Activated CD4-positive, alpha-beta T cell treated with anti-CD3 and anti-CD28 coated beads, Interleukin-10, Interleukin-2, amounts not matched to agents 100 ng/mL and 50 ng/mL, durations not matched to agents 16 hours and 8 hours (primary cell): ENCODE data around the gene C6orf47.
"Not testable (repeated sequence)": the region's sequence is repeated elsewhere in the genome, so short reads cannot be mapped to it uniquely, and the experiment has no call there.

Experiments used
- DNase-seq: peaks from one replicate; pipeline ENCODE4 v3.0.0-alpha.2; 2020

Gene C6orf47

GRCh38 chr6:31660381-31661261, at the start of gene C6orf47:
TSS of gene C6orf47 (minus strand) at chr6:31660778. CDS start at chr6:31659947, 831 bp downstream.
- DNase-seq = peak; percentile 88

- not testable (repeated sequence) for DNase-seq
Measured at GRCh38 chr6:31709157-31709556, 48.6 kb upstream of the C6orf47 start.

GRCh38 chr6:31708224-31708623, 47.6 kb upstream of the C6orf47 start:
- DNase-seq = no peak

- no peak for DNase-seq
Measured at GRCh38 chr6:31707701-31708100, 47.1 kb upstream of the C6orf47 start.

GRCh38 chr6:31706599-31706998, 46.0 kb upstream of the C6orf47 start, which contains the start of gene LY6G6F:
TSS of gene LY6G6F (plus strand) at chr6:31706866. CDS start at chr6:31706907, 41 bp downstream.
- no peak for DNase-seq

GRCh38 chr6:31705931-31706330, 45.4 kb upstream of the C6orf47 start:
- no peak for DNase-seq

- DNase-seq = peak; percentile 99
Measured at GRCh38 chr6:31702819-31703716, 42.5 kb upstream of the C6orf47 start, which contains the start of gene ABHD16A. TSS of gene ABHD16A (minus strand) at chr6:31703324. CDS start at chr6:31703281, 43 bp downstream.

GRCh38 chr6:31702405-31702818, 41.8 kb upstream of the C6orf47 start:
- DNase-seq = peak; percentile 45

GRCh38 chr6:31701666-31702404, 41.3 kb upstream of the C6orf47 start:
- DNase-seq = no peak

- no peak for DNase-seq
Measured at GRCh38 chr6:31700740-31701401, 40.3 kb upstream of the C6orf47 start.

- peak; percentile 42 for DNase-seq
Measured at GRCh38 chr6:31697555-31697954, 37.0 kb upstream of the C6orf47 start.

GRCh38 chr6:31693535-31693934, 33.0 kb upstream of the C6orf47 start:
- DNase-seq = no peak

- DNase-seq = no peak
Measured at GRCh38 chr6:31692886-31693285, 32.3 kb upstream of the C6orf47 start.

- no peak for DNase-seq
Measured at GRCh38 chr6:31692353-31692752, 31.8 kb upstream of the C6orf47 start.

- DNase-seq = no peak
Measured at GRCh38 chr6:31691564-31692108, 31.1 kb upstream of the C6orf47 start.

GRCh38 chr6:31691078-31691463, 30.5 kb upstream of the C6orf47 start:
- no peak for DNase-seq

GRCh38 chr6:31690231-31691077, 29.9 kb upstream of the C6orf47 start:
- no peak for DNase-seq

- no peak for DNase-seq
Measured at GRCh38 chr6:31689249-31690110, 28.9 kb upstream of the C6orf47 start.

GRCh38 chr6:31687860-31688693, 27.5 kb upstream of the C6orf47 start:
- DNase-seq = no peak
